GM12891 (cell line): ENCODE measurements around the gene OCA2.

Experiments
- POLR2A ChIP-seq: IDR thresholded peaks from 2 replicates; pipeline ENCODE4 v1.6.1; 2011; ENCODE audit warnings: low read depth, low read length, control low read depth
- POLR2AphosphoS5 ChIP-seq: IDR thresholded peaks from 2 replicates; pipeline ENCODE4 v1.6.1; 2011; ENCODE audit warnings: low read depth, low read length, control low read depth
- SPI1 ChIP-seq: IDR thresholded peaks from 2 replicates; pipeline ENCODE4 v1.6.1; 2011; ENCODE audit warnings: low read depth, low read length, control low read depth
- TAF1 ChIP-seq: IDR thresholded peaks from 2 replicates; pipeline ENCODE4 v1.6.1; 2011; ENCODE audit warnings: low read depth, low read length, control low read depth

- TF ChIP-seq POLR2AphosphoS5 = no peak
- TF ChIP-seq TAF1 = no peak
- no peak for TF ChIP-seq POLR2A
- no peak for TF ChIP-seq SPI1
Observed at GRCh38 chr15:27774638-27775037, 324.5 kb downstream of the OCA2 start.
